Stomach smooth muscle (tissue), 2 donors: Measurements from ENCODE around the gene GTSE1.
A peak's percentile ranks its signal among the peaks of the same experiment; 100 is the strongest.

ENCODE experiments used
- H3K27ac ChIP-seq: one replicate; pipeline ENCODE4 v1.7.0; 2013; ENCODE audit warnings: mild to moderate bottlenecking, low read length, inconsistent platforms
- H3K27me3 ChIP-seq, 2 donors: one replicate each; pipeline ENCODE4 v1.7.0; 2013; ENCODE audit warnings: low read length in 2 of 2; ENCODE audit not compliant: insufficient read depth in 2 of 2, control insufficient read depth in 1 of 2
- H3K36me3 ChIP-seq, 2 donors: one replicate each; pipeline ENCODE4 v1.7.0; 2013; ENCODE audit warnings: low read length in 2 of 2; ENCODE audit not compliant: control insufficient read depth in 2 of 2, insufficient read depth in 2 of 2
- H3K4me1 ChIP-seq: one replicate; pipeline ENCODE4 v1.7.0; 2013; ENCODE audit warnings: low read length; ENCODE audit not compliant: control insufficient read depth, insufficient read depth
- H3K4me3 ChIP-seq, 2 donors: one replicate each; pipeline ENCODE4 v1.7.0; 2013; ENCODE audit warnings: low read length in 2 of 2
- H3K9ac ChIP-seq, 2 donors: one replicate each; pipeline ENCODE4 v1.7.0; 2013; ENCODE audit warnings: low read length in 2 of 2, mild to moderate bottlenecking in 1 of 2
- H3K9me3 ChIP-seq, 2 donors: one replicate each; pipeline ENCODE4 v1.7.0; 2013; ENCODE audit warnings: low read length in 2 of 2; ENCODE audit not compliant: control insufficient read depth in 2 of 2
- donor health status: healthy.
- donor health status: Pancreatic carcinoma.

Gene GTSE1

GRCh38 chr22:46296257-46297150 is at the start of gene GTSE1:
Gene GTSE1, plus strand, starts transcription at chr22:46296870. Its CDS starts 531 bp downstream, at chr22:46297401.
- Histone ChIP-seq H3K9ac (peak within 1 kb of the TSS; percentile 89 to 93), H3K4me3 (peak within 1 kb of the TSS; percentile 81 to 86), H3K4me1 (peaks cover 16% of the 10 kb centered on the region), H3K36me3 (peaks cover 10 to 16% of the 10 kb centered on the region in 2 donors), H3K27ac (peak within 1 kb of the TSS; percentile 93), H3K9me3 (peaks cover 0 to 2% of the 10 kb centered on the region in 2 donors), H3K27me3 (peaks cover 0 to 3% of the 10 kb centered on the region in 2 donors)

GRCh38 chr22:46247443-46247975 is 49.2 kb upstream of the GTSE1 start:
- no peaks in the 10 kb centered on the region for H3K9me3 ChIP-seq
- H3K27me3 ChIP-seq = no peaks in the 10 kb centered on the region
- no peak overlapping the region for H3K9ac ChIP-seq
- peaks cover 26% of the 10 kb centered on the region for H3K4me1 ChIP-seq
- no peak overlapping the region for H3K4me3 ChIP-seq
- H3K27ac ChIP-seq = no peak overlapping the region
- peaks cover 9% of the 10 kb centered on the region in 2 donors for H3K36me3 ChIP-seq

GRCh38 chr22:46250035-46250782 is 46.5 kb upstream of the GTSE1 start, which contains the start of gene CDPF1:
Gene CDPF1, minus strand, starts transcription at chr22:46250293. Its CDS starts 2,009 bp downstream, at chr22:46248284.
- Histone ChIP-seq H3K9ac (peak within 1 kb of the TSS; percentile 87 to 90), H3K4me1 (peaks cover 25% of the 10 kb centered on the region), H3K27ac (peak within 1 kb of the TSS; percentile 73), H3K4me3 (peak within 1 kb of the TSS; percentile 82 to 85), H3K9me3 (no peaks in the 10 kb centered on the region), H3K36me3 (peaks cover 0 to 2% of the 10 kb centered on the region in 2 donors), H3K27me3 (no peaks in the 10 kb centered on the region)

GRCh38 chr22:46250783-46251125 is 45.9 kb upstream of the GTSE1 start:
- Histone ChIP-seq H3K36me3 (peaks cover 0 to 2% of the 10 kb centered on the region in 2 donors), H3K4me3 (peak overlapping the region; percentile 82 to 85), H3K27me3 (no peaks in the 10 kb centered on the region), H3K4me1 (peaks cover 20% of the 10 kb centered on the region), H3K27ac (peak overlapping the region; percentile 73), H3K9ac (peak overlapping the region; percentile 84 to 87), H3K9me3 (no peaks in the 10 kb centered on the region)

GRCh38 chr22:46251266-46251665 is 45.4 kb upstream of the GTSE1 start:
- peak overlapping the region; percentile 82 to 85 for H3K4me3 ChIP-seq
- H3K9ac ChIP-seq = peak overlapping the region in 1 of 2 donors; percentile 87
- no peaks in the 10 kb centered on the region for H3K27me3 ChIP-seq
- H3K36me3 ChIP-seq = peaks cover 0 to 2% of the 10 kb centered on the region in 2 donors
- peaks cover 17% of the 10 kb centered on the region for H3K4me1 ChIP-seq
- H3K9me3 ChIP-seq = no peaks in the 10 kb centered on the region
- no peak overlapping the region for H3K27ac ChIP-seq

- no peaks in the 10 kb centered on the region for H3K36me3 ChIP-seq
- H3K4me1 ChIP-seq = peaks cover 17% of the 10 kb centered on the region
- no peak overlapping the region for H3K9ac ChIP-seq
- H3K9me3 ChIP-seq = no peaks in the 10 kb centered on the region
- no peaks in the 10 kb centered on the region for H3K27me3 ChIP-seq
- no peak overlapping the region for H3K4me3 ChIP-seq
- H3K27ac ChIP-seq = no peak overlapping the region
Measured at GRCh38 chr22:46251816-46252380, 44.8 kb upstream of the GTSE1 start.

GRCh38 chr22:46256358-46256958 is 40.2 kb upstream of the GTSE1 start:
- Histone ChIP-seq H3K36me3 (no peaks in the 10 kb centered on the region), H3K9me3 (no peaks in the 10 kb centered on the region), H3K9ac (no peak overlapping the region), H3K4me1 (no peaks in the 10 kb centered on the region), H3K4me3 (no peak overlapping the region), H3K27ac (no peak overlapping the region), H3K27me3 (no peaks in the 10 kb centered on the region)

- Histone ChIP-seq H3K9ac (no peak overlapping the region), H3K9me3 (no peaks in the 10 kb centered on the region), H3K4me3 (no peak overlapping the region), H3K27ac (no peak overlapping the region), H3K36me3 (no peaks in the 10 kb centered on the region), H3K27me3 (no peaks in the 10 kb centered on the region), H3K4me1 (peaks cover 8% of the 10 kb centered on the region)
Measured at GRCh38 chr22:46259374-46259773, 37.3 kb upstream of the GTSE1 start.

- H3K4me1 ChIP-seq = peaks cover 8% of the 10 kb centered on the region
- no peaks in the 10 kb centered on the region for H3K36me3 ChIP-seq
- no peaks in the 10 kb centered on the region for H3K9me3 ChIP-seq
- H3K27me3 ChIP-seq = no peaks in the 10 kb centered on the region
- H3K4me3 ChIP-seq = no peak overlapping the region
- no peak overlapping the region for H3K27ac ChIP-seq
- H3K9ac ChIP-seq = no peak overlapping the region
Measured at GRCh38 chr22:46260038-46260437, 36.6 kb upstream of the GTSE1 start.
